IMR-90 (cell line): ENCODE results near the gene PTPN5. TPM values are rescaled to one million over a fixed set of nuclear protein-coding genes. Genes with fewer than 3 reads are reported as not detected.

ENCODE experiments used
- ATAC-seq: fragments of 200-7000 bp; cut with Tn5 transposase; 2 replicates; pipeline ENCODE4 v1.9.1; 2020; ENCODE audit warnings: low read depth, mild to moderate bottlenecking, moderate library complexity
- BruUV-seq: library from RNA; stranded (reverse); fragments of 400-500 nt; replicated peaks from 2 replicates; lab custom pipeline; 2021; lab: Mats Ljungman, UMichigan
- CTCF ChIA-PET: fragments of 300-600 bp; formaldehyde crosslinking; extraction: SDS; loops from one replicate; lab custom pipeline; 2021; ENCODE audit warnings: antibody characterized with exemption; lab: Yijun Ruan, JAX
- POLR2A ChIA-PET: fragments of 300-600 bp; sonication (Branson Sonifier 250); formaldehyde crosslinking; loops from one replicate; lab custom pipeline; 2022; ENCODE audit warnings: antibody characterized with exemption; ENCODE audit not compliant: unreplicated experiment; lab: Charles Lee
- DNase-seq: peaks from one replicate; pipeline ENCODE4 v3.0.0; 2013
- H2AFZ ChIP-seq: replicated peaks from 2 replicates; pipeline ENCODE3; 2013; ENCODE audit warnings: low read length, mild to moderate bottlenecking; ENCODE audit not compliant: poor library complexity
- H2AK5ac ChIP-seq: 2 replicates; pipeline ENCODE4 v1.6.1; 2013; ENCODE audit warnings: low read depth, low read length, inconsistent platforms
- H2AK9ac ChIP-seq: replicated peaks from 2 replicates; pipeline ENCODE3; 2013; ENCODE audit warnings: mild to moderate bottlenecking, low read depth, low read length, moderate library complexity; ENCODE audit not compliant: poor library complexity
- H2BK120ac ChIP-seq: 2 replicates; pipeline ENCODE4 v1.6.1; 2013; ENCODE audit warnings: low read depth, low read length, inconsistent platforms
- H2BK15ac ChIP-seq: 3 replicates; pipeline ENCODE4 v1.6.1; 2013; ENCODE audit warnings: low read depth, low read length, inconsistent platforms
- H2BK20ac ChIP-seq: 2 replicates; pipeline ENCODE4 v1.6.1; 2013; ENCODE audit warnings: low read depth, mild to moderate bottlenecking, inconsistent platforms, low read length, moderate library complexity
- H2BK5ac ChIP-seq: 2 replicates; pipeline ENCODE4 v1.6.1; 2013; ENCODE audit warnings: mild to moderate bottlenecking, low read depth, low read length, inconsistent platforms; ENCODE audit not compliant: poor library complexity, severe bottlenecking
- H3K14ac ChIP-seq: replicated peaks from 2 replicates; pipeline ENCODE4 v1.6.1; 2013; ENCODE audit warnings: low read depth, low read length, inconsistent platforms
- H3K18ac ChIP-seq: 2 replicates; pipeline ENCODE4 v1.6.1; 2013; ENCODE audit warnings: low read depth, low read length, control low read depth
- H3K23ac ChIP-seq: 2 replicates; pipeline ENCODE4 v1.6.1; 2013; ENCODE audit warnings: low read depth, low read length, inconsistent platforms
- H3K27ac ChIP-seq: 2 replicates; pipeline ENCODE4 v1.5.1; 2013; ENCODE audit warnings: mild to moderate bottlenecking, control low read depth, low read length; ENCODE audit not compliant: insufficient read depth
- H3K27me3 ChIP-seq: 2 replicates; pipeline ENCODE4 v1.6.1; 2013; ENCODE audit warnings: low read length; ENCODE audit not compliant: control insufficient read depth, insufficient read depth
- H3K36me3 ChIP-seq: 2 replicates; pipeline ENCODE4 v1.6.1; 2013; ENCODE audit warnings: low read length, mixed read lengths; ENCODE audit not compliant: control insufficient read depth, insufficient read depth
- H3K4ac ChIP-seq: 2 replicates; pipeline ENCODE4 v1.6.1; 2013; ENCODE audit warnings: low read depth, low read length, inconsistent platforms
- H3K4me1 ChIP-seq: 2 replicates; pipeline ENCODE4 v1.6.1; 2013; ENCODE audit warnings: low read length, mixed read lengths; ENCODE audit not compliant: control insufficient read depth, insufficient read depth
- H3K4me2 ChIP-seq: 2 replicates; pipeline ENCODE4 v1.6.1; 2013; ENCODE audit warnings: low read depth, mild to moderate bottlenecking, control low read depth, low read length, moderate library complexity
- H3K4me3 ChIP-seq: 2 replicates; pipeline ENCODE4 v1.5.1; 2013; ENCODE audit warnings: low read depth, mild to moderate bottlenecking, control low read depth, low read length, moderate library complexity; ENCODE audit not compliant: insufficient read depth
- H3K56ac ChIP-seq: 2 replicates; pipeline ENCODE4 v1.6.1; 2013; ENCODE audit warnings: low read length, inconsistent platforms; ENCODE audit not compliant: insufficient read depth; ENCODE audit errors: extremely low read depth
- H3K79me1 ChIP-seq, 2 experiments: 2 replicates each; pipeline ENCODE4 v1.6.1; 2013; ENCODE audit warnings: low read length in 2 of 2, inconsistent platforms in 1 of 2, low read depth in 1 of 2
- H3K9ac ChIP-seq: 2 replicates; pipeline ENCODE4 v1.6.1; 2013; ENCODE audit warnings: low read depth, low read length, control low read depth
- H3K9me1 ChIP-seq: 2 replicates; pipeline ENCODE4 v1.6.1; 2013; ENCODE audit warnings: low read length, inconsistent platforms; ENCODE audit not compliant: insufficient read depth
- H3K9me3 ChIP-seq: 2 replicates; pipeline ENCODE4 v1.6.1; 2013; ENCODE audit warnings: low read length; ENCODE audit not compliant: control insufficient read depth, insufficient read depth
- H4K20me1 ChIP-seq: 2 replicates; pipeline ENCODE4 v1.6.1; 2013; ENCODE audit warnings: low read length, inconsistent platforms; ENCODE audit not compliant: insufficient read depth
- H4K5ac ChIP-seq: 2 replicates; pipeline ENCODE4 v1.6.1; 2013; ENCODE audit warnings: mild to moderate bottlenecking, low read depth, low read length, control low read depth
- H4K8ac ChIP-seq, 2 experiments: 2 replicates each; pipeline ENCODE4 v1.6.1; 2013; ENCODE audit warnings: low read depth in 2 of 2, low read length in 2 of 2, control low read depth in 1 of 2, inconsistent platforms in 1 of 2
- H4K91ac ChIP-seq: 2 replicates; pipeline ENCODE4 v1.6.1; 2013; ENCODE audit warnings: low read depth, low read length, inconsistent platforms; ENCODE audit not compliant: insufficient read depth
- CHD1 ChIP-seq: IDR thresholded peaks from 2 replicates; pipeline ENCODE4 v1.6.1; 2012; ENCODE audit warnings: low read depth, low read length, improper control_type of control experiment
- MAZ ChIP-seq: IDR thresholded peaks from 2 replicates; pipeline ENCODE4 v1.6.1; 2012; ENCODE audit warnings: low read depth, mild to moderate bottlenecking, low read length, improper control_type of control experiment, moderate library complexity, borderline replicate concordance
- RFX5 ChIP-seq: IDR thresholded peaks from 2 replicates; pipeline ENCODE4 v1.8.0; 2012; ENCODE audit warnings: low read depth, mild to moderate bottlenecking, low read length, moderate library complexity
- WGBS, 2 experiments: methylation state at CpG; one replicate each; pipeline versions ENCODE4 v1.1.5 to v1.1.7; 2013; ENCODE audit warnings: missing lambda C conversion rate in 2 of 2; ENCODE audit not compliant: insufficient read length in 1 of 2; ENCODE audit errors: extremely low coverage in 2 of 2; 5-methylcytosine and 5-hydroxymethylcytosine counted together
- dilution Hi-C: fragments of 300-500 bp; cut with HindIII; formaldehyde crosslinking; loops from one replicate; pipeline ENCODE4 v1.14.3; 2018; ENCODE audit warnings: low sequenced_read_pairs; ENCODE audit not compliant: unreplicated experiment
- in situ Hi-C: fragments of 300-500 bp; cut with MboI; formaldehyde crosslinking; loops from 3 replicates; pipeline ENCODE4 v1.14.3; 2019; ENCODE audit warnings: low sequenced_read_pairs, inconsistent platforms, mixed read lengths
- intact Hi-C: fragments of 100-400 bp; cut with micrococcal nuclease; formaldehyde crosslinking; loops from 2 replicates; pipeline ENCODE4 v1.10.0; 2022
- polyA plus RNA-seq, 3 experiments: library from polyadenylated mRNA; depleted of rRNA; stranded (reverse); fragments of >200 nt; gene quantifications; 2 replicates each; pipeline ENCODE4 v1.2.3, GENCODE V29; 2012; ENCODE audit warnings: low replicate concordance in 1 of 3
- total RNA-seq: library from RNA; depleted of rRNA; stranded (reverse); fragments of >200 nt; gene quantifications from 2 replicates; pipeline ENCODE4 v1.2.3, GENCODE V29; 2012

PTPN5 gene
- total and polyA plus RNA-seq, 2 of the 4 experiments (the other 2 are of a cell fraction) = not detected

GRCh38 chr11:18761741-18762140 is 29.9 kb downstream of the PTPN5 start:
- H3K4me1 ChIP-seq = peaks cover 2% of the 10 kb centered on the region
- TF ChIP-seq RFX5 (no peak), MAZ (no peak), CHD1 (no peak)
- H3K27ac ChIP-seq = no peak overlapping the region
- no peaks in the 10 kb centered on the region for H4K20me1 ChIP-seq
- H3K18ac ChIP-seq = no peak overlapping the region
- no peak overlapping the region for H3K4me3 ChIP-seq
- H3K79me1 ChIP-seq = no peaks in the 10 kb centered on the region
- no peak overlapping the region for H3K23ac ChIP-seq
- no peak overlapping the region for H3K56ac ChIP-seq
- H2AK5ac ChIP-seq = no peak overlapping the region
- peaks cover 5% of the 10 kb centered on the region; the same call in 1 of the 2 replicates for H3K27me3 ChIP-seq
- no peak overlapping the region for H2BK120ac ChIP-seq
- H3K9me3 ChIP-seq = no peaks in the 10 kb centered on the region
- no peak overlapping the region for H3K9ac ChIP-seq
- no peak overlapping the region for H3K14ac ChIP-seq
- no TSS peak for BruUV-seq
- ATAC-seq (no peak), DNase-seq (no peak)
- no peak overlapping the region for H2BK15ac ChIP-seq
- peak overlapping the region; percentile 23 for H2AFZ ChIP-seq
- no peaks in the 10 kb centered on the region for H3K9me1 ChIP-seq
- no peak overlapping the region for H3K4me2 ChIP-seq
- no peak overlapping the region for H4K5ac ChIP-seq
- H3K4ac ChIP-seq = no peak overlapping the region
- no peak overlapping the region for H2BK5ac ChIP-seq
- no peak overlapping the region for H4K8ac ChIP-seq
- no peaks in the 10 kb centered on the region for H3K36me3 ChIP-seq
- POLR2A ChIA-PET = no interaction called here
- H4K91ac ChIP-seq = no peak overlapping the region
- dilution Hi-C loops = no loop called here
- 87% methylated on average over 10 of the region's 11 CpGs; no CpG with 5 or more reads in 1 of the 2 experiments for WGBS, 2 experiments
- H2AK9ac ChIP-seq = no peak overlapping the region
- in situ Hi-C loops = no loop called here
- CTCF ChIA-PET = no interaction called here
- intact Hi-C loops = loop anchor here (10.0 kb wide), 1 partner anchor 217 kb away; no protein-coding TSS in a partner anchor
- no peak overlapping the region for H2BK20ac ChIP-seq
